Coronary artery (tissue), 2 donors: ENCODE measurements around the gene PTGDR2.

Source experiments
- DNase-seq: peaks from one replicate; pipeline ENCODE4 v3.0.0-alpha.2; 2017; ENCODE audit warnings: low spot score
- H3K27ac ChIP-seq, 2 donors: fragments of 200-600 bp; sonication (generic); one replicate each; pipeline ENCODE4 v1.5.1; 2016 to 2019
- H3K4me3 ChIP-seq: fragments of 200-600 bp; sonication (generic); 2 replicates; pipeline ENCODE4 v1.5.1; 2016; ENCODE audit warnings: mild to moderate bottlenecking, moderate library complexity
- TF ChIP-seq, protein P1 (sequence below): fragments of 200-600 bp; sonication (generic); IDR thresholded peaks from one replicate; pipeline ENCODE4 v1.5.1; 2019; ENCODE audit warnings: antibody characterized with exemption

Gene PTGDR2

DNA sequence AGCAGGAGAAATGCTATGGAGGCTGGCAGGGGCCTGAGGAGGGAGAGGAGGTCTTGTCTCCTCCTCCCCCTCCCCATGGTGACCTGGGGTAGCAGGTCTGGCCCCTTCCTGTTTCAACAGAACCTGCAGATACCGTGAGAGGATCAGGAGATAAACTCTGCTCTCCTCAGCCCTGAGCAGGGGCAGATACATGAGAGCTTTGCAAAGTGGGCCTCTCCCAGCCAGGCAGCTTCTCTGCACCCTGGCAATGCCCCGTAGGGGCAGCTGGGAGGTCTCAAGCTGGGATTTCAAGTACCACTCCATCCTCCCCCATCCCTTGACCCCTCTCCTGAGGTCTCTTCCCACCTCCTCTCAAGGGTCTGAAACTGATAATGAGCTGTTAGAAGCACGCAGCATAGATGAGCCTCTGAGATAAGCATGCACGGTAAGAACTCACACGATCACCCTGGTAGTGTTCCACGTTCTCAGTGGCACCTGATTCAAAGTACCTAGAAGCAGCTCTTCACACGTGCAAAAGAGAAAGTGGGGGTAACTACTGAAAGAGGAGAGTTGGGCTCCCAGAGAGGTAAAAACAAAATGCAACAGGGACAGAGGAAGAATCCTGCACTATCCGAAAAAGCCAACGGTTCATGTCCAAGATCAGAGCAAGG is 18.8 kb downstream of the PTGDR2 start:
- DNase-seq: no peak
- H3K4me3 ChIP-seq: no peak overlapping the region
- no peak overlapping the region for H3K27ac ChIP-seq
- TF ChIP-seq, protein P1, sequence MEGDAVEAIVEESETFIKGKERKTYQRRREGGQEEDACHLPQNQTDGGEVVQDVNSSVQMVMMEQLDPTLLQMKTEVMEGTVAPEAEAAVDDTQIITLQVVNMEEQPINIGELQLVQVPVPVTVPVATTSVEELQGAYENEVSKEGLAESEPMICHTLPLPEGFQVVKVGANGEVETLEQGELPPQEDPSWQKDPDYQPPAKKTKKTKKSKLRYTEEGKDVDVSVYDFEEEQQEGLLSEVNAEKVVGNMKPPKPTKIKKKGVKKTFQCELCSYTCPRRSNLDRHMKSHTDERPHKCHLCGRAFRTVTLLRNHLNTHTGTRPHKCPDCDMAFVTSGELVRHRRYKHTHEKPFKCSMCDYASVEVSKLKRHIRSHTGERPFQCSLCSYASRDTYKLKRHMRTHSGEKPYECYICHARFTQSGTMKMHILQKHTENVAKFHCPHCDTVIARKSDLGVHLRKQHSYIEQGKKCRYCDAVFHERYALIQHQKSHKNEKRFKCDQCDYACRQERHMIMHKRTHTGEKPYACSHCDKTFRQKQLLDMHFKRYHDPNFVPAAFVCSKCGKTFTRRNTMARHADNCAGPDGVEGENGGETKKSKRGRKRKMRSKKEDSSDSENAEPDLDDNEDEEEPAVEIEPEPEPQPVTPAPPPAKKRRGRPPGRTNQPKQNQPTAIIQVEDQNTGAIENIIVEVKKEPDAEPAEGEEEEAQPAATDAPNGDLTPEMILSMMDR: no peak

DNA sequence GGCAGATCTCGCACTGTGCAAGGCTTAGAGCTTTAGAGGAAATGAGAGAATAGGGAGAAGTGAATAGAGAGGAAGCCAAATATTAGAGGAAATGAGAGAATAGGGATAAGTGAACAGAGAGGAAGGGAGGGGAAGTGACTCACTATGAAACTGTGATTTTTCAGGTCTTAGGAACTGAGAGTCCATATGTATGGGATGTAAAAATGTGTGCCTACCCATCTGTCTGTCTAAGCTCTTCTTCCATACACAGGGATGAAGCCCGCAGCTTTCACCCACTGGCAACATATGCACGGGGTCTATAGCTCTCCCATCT is 20.3 kb downstream of the PTGDR2 start:
- peak overlapping the region in 1 of 2 donors; percentile 58 for H3K27ac ChIP-seq
- no peak for DNase-seq
- TF ChIP-seq, protein P1: no peak
- no peak overlapping the region for H3K4me3 ChIP-seq

DNA sequence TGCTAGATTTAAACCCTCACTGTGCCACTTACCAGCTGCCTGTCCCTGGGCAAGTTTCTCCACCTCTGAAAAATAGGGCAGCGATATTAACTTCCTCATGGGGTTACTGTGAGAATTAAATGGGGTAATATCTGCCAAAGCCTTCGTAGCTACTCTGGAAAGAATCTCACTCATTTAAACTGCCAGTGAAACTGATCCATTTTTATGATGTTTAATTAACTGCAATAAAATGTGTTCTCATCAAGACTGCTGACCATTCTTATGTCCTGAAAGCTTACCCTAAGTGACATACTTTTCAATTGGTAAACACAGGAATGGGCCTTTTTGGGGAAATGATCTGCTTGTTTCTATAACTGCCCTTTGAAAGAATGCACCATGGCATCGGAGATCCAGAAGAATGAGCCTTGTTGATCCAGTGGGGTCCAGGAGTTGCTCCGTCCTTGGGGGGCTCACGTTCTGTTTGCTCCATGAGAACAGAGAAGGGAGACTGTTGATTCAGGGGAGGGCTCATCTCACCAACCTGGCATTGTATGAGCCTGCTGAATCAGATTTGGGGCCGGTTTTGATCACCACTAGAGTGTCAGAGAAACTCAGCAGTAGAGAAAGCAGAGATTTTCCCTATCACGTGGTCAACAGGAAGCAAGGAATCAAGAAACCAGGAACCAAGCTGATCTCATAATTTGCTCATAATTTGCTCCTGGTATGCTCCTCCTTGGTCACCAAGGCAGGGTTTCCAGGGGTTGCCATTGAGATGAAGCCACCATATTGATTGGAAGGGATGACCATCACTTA is 20.8 kb downstream of the PTGDR2 start:
- Histone ChIP-seq H3K27ac (peak overlapping the region in 1 of 2 donors; percentile 44), H3K4me3 (no peak overlapping the region)
- DNase-seq: no peak
- TF ChIP-seq, protein P1: no peak

GRCh38 chr11:60831501-60832079 is 24.2 kb downstream of the PTGDR2 start:
- Histone ChIP-seq H3K4me3 (no peak overlapping the region), H3K27ac (no peak overlapping the region)
- TF ChIP-seq, protein P1: no peak
- DNase-seq: no peak

- Histone ChIP-seq H3K27ac (no peak overlapping the region), H3K4me3 (no peak overlapping the region)
- TF ChIP-seq, protein P1: peak; percentile 87
- DNase-seq: peak; percentile 81
Measured at GRCh38 chr11:60831143-60831500, 24.6 kb downstream of the PTGDR2 start.

DNA sequence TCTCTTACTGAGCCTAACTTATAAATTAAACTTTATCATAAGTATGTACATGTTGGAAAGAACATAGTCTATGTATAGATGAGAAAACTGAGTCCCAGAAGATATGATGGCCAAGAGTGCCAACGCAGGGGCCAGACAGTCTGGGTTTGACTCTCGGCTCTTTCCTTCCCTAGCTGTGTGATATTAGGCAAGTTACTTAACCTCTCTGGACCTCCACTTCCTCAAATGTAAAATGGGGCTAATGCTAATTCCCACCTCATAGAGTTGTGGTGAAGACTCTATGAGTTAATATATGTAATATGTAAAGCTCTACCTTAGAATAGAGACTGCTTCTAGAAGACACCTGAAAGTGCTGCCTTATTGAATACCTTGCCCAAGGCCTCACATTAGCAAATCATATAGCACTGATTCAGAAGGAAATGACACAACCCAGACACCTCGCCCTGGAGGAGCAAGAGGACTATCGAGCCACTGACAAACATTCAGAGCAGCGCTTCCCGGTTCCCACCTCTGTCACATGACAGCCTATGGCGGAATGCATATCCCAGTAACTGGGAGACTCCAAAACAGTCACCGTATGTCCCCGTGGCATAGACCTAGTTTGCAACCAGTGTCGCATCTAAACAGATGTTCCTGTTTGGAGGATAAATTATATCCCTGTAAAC is 25.1 kb downstream of the PTGDR2 start:
- Histone ChIP-seq H3K4me3 (no peak overlapping the region), H3K27ac (no peak overlapping the region)
- DNase-seq: no peak
- TF ChIP-seq, protein P1: no peak
